Naive thymus-derived CD4-positive, alpha-beta T cell (primary cell): ENCODE data around the gene FANCE. TPM values are rescaled to one million over a fixed set of nuclear protein-coding genes. Genes with fewer than 3 reads are reported as not detected.

Experiments
- ATAC-seq: fragments of 150-1000 bp; cut with Tn5 transposase; 2 replicates; pipeline ENCODE4 v1.10.0; 2021; ENCODE audit warnings: mild to moderate bottlenecking, moderate library complexity
- CTCF ChIA-PET: fragments of 350-600 bp; sonication (Branson Sonifier 250); formaldehyde crosslinking; loops from one replicate; lab custom pipeline; 2021; ENCODE audit warnings: antibody characterized with exemption; lab: Charles Lee
- POLR2A ChIA-PET: fragments of 350-600 bp; sonication (Branson Sonifier 250); formaldehyde crosslinking; loops from one replicate; lab custom pipeline; 2021; ENCODE audit warnings: antibody characterized with exemption, inconsistent platforms; lab: Charles Lee
- DNase-seq, 9 donors: peaks; one replicate each; pipeline versions ENCODE4 v3.0.0 to v3.0.0-alpha.2; 2020 to 2022; ENCODE audit warnings: mixed read lengths in 1 of 9
- H3K27ac ChIP-seq: one replicate; pipeline ENCODE4 v1.7.0; 2013; ENCODE audit warnings: mild to moderate bottlenecking, low read depth, low read length, moderate library complexity
- H3K27me3 ChIP-seq, 2 donors: one replicate each; pipeline ENCODE4 v1.7.0; 2013; ENCODE audit warnings: low read length in 2 of 2, mild to moderate bottlenecking in 2 of 2, moderate library complexity in 2 of 2; ENCODE audit not compliant: control insufficient read depth in 2 of 2, insufficient read depth in 2 of 2
- H3K36me3 ChIP-seq, 3 experiments: 1 replicate in 2 of 3; 2 replicates in 1 of 3; pipeline ENCODE4 v1.7.0; 2013; ENCODE audit warnings: low read length in 3 of 3, mild to moderate bottlenecking in 3 of 3, moderate library complexity in 1 of 3; ENCODE audit not compliant: insufficient read depth in 3 of 3, control insufficient read depth in 2 of 3
- H3K4me1 ChIP-seq, 2 donors: one replicate each; pipeline ENCODE4 v1.7.0; 2013; ENCODE audit warnings: low read length in 2 of 2, mild to moderate bottlenecking in 2 of 2, moderate library complexity in 1 of 2; ENCODE audit not compliant: control insufficient read depth in 2 of 2, insufficient read depth in 2 of 2
- H3K4me3 ChIP-seq: 2 replicates; pipeline ENCODE4 v1.7.0; 2013; ENCODE audit warnings: mild to moderate bottlenecking, low read length
- H3K9me3 ChIP-seq, 3 experiments: 1 replicate in 2 of 3; 2 replicates in 1 of 3; pipeline ENCODE4 v1.7.0; 2013; ENCODE audit warnings: low read length in 3 of 3; ENCODE audit not compliant: control insufficient read depth in 2 of 3
- H3K27ac Mint-ChIP-seq, 9 donors: one replicate each; pipeline ENCODE4 v1.8.0; 2020 to 2022; ENCODE audit warnings: mixed read lengths in 9 of 9, mild to moderate bottlenecking in 8 of 9, moderate library complexity in 5 of 9, inconsistent platforms in 2 of 9
- H3K27me3 Mint-ChIP-seq, 5 donors: one replicate each; pipeline ENCODE4 v1.8.0; 2021 to 2022; ENCODE audit warnings: mixed read lengths in 5 of 5, mild to moderate bottlenecking in 1 of 5
- H3K36me3 Mint-ChIP-seq, 5 donors: one replicate each; pipeline ENCODE4 v1.8.0; 2020 to 2022; ENCODE audit warnings: mixed read lengths in 5 of 5, mild to moderate bottlenecking in 3 of 5, inconsistent platforms in 1 of 5
- H3K4me1 Mint-ChIP-seq, 7 donors: one replicate each; pipeline ENCODE4 v1.8.0; 2020 to 2022; ENCODE audit warnings: mixed read lengths in 7 of 7, mild to moderate bottlenecking in 3 of 7, inconsistent platforms in 1 of 7
- H3K4me3 Mint-ChIP-seq, 10 donors: one replicate each; pipeline ENCODE4 v1.8.0; 2020 to 2022; ENCODE audit warnings: mild to moderate bottlenecking in 10 of 10, mixed read lengths in 10 of 10, moderate library complexity in 6 of 10, inconsistent platforms in 2 of 10
- H3K9me3 Mint-ChIP-seq, 11 donors: one replicate each; pipeline ENCODE4 v1.8.0; 2020 to 2022; ENCODE audit warnings: mixed read lengths in 11 of 11, mild to moderate bottlenecking in 4 of 11, inconsistent platforms in 1 of 11, moderate library complexity in 1 of 11
- intact Hi-C, 2 donors: fragments of 100-400 bp; cut with micrococcal nuclease; formaldehyde crosslinking; loops; one replicate each; pipeline ENCODE4 v1.15.1; 2023
- polyA plus RNA-seq, 2 donors: library from polyadenylated mRNA; unstranded; fragments of 300-500 nt; fragmentation: Illumina TruSeq; gene quantifications; one replicate each; pipeline ENCODE4 v1.2.3, GENCODE V29; 2021
- total RNA-seq, 6 experiments: library from RNA in 5 of 6; stranded (reverse) in 5 of 6; gene quantifications; 1 replicate in 5 of 6; 2 replicates in 1 of 6; pipeline ENCODE4 v1.2.3 and lab custom pipeline; 2021 to 2026

FANCE gene
- total and polyA plus RNA-seq, 7 experiments from 2014 or later, result 3.1 to 12.0 (median 6.4) TPM

GRCh38 chr6:35481226-35481625 is 29.1 kb downstream of the FANCE start:
- Mint-ChIP-seq H3K4me3 (no peak overlapping the region), H3K27me3 (peaks cover 0 to 2% (median 0%) of the 10 kb centered on the region in 5 donors), H3K36me3 (no peaks in the 10 kb centered on the region), H3K27ac (peak overlapping the region in 1 of 9 donors; percentile 20), H3K9me3 (no peaks in the 10 kb centered on the region), H3K4me1 (peaks cover 0 to 4% (median 0%) of the 10 kb centered on the region in 7 donors)
- DNase-seq (no peak), ATAC-seq (no peak)
- no peaks in the 10 kb centered on the region for H3K27me3 ChIP-seq
- H3K4me3 ChIP-seq, result no peak overlapping the region
- no peaks in the 10 kb centered on the region for H3K4me1 ChIP-seq
- ChIA-PET CTCF (interaction anchor here (1.3 kb wide), 1 partner anchor 41 kb away, joined by 5 read pairs; no protein-coding TSS in a partner anchor), POLR2A (interaction anchor here (0.6 to 0.7 kb wide), 2 partner anchors 16 to 94 kb away, joined by 3 read pairs; no protein-coding TSS in a partner anchor)
- H3K27ac ChIP-seq, result no peak overlapping the region
- intact Hi-C loops, result no loop called here
- no peaks in the 10 kb centered on the region for H3K36me3 ChIP-seq
- H3K9me3 ChIP-seq, result no peaks in the 10 kb centered on the region

- peak overlapping the region in 1 of 9 donors; percentile 67 for H3K27ac Mint-ChIP-seq
- CTCF ChIA-PET, result interaction anchor here (1.1 to 1.7 kb wide), 2 partner anchors 10 to 185 kb away, joined by 3 to 4 read pairs; no protein-coding TSS in a partner anchor
Measured at GRCh38 chr6:35483062-35483461, 30.9 kb downstream of the FANCE start.

GRCh38 chr6:35483490-35483889 is 31.4 kb downstream of the FANCE start:
- no peaks in the 10 kb centered on the region for H3K36me3 ChIP-seq
- peaks cover 0 to 3% (median 0%) of the 10 kb centered on the region in 11 donors for H3K9me3 Mint-ChIP-seq
- no peak overlapping the region for H3K27ac ChIP-seq
- H3K27me3 Mint-ChIP-seq, result peaks cover 0 to 2% (median 0%) of the 10 kb centered on the region in 5 donors
- no peak overlapping the region for H3K27ac Mint-ChIP-seq
- H3K9me3 ChIP-seq, result no peaks in the 10 kb centered on the region
- no peak for DNase-seq
- intact Hi-C loops, result no loop called here
- no peaks in the 10 kb centered on the region for H3K27me3 ChIP-seq
- H3K4me1 Mint-ChIP-seq, result peaks cover 0 to 10% (median 0%) of the 10 kb centered on the region in 7 donors
- no peak for ATAC-seq
- no peak overlapping the region for H3K4me3 ChIP-seq
- no peaks in the 10 kb centered on the region for H3K36me3 Mint-ChIP-seq
- POLR2A ChIA-PET, result no interaction called here
- CTCF ChIA-PET, result interaction anchor here (1.7 kb wide), 1 partner anchor 10 kb away, joined by 4 read pairs; no protein-coding TSS in a partner anchor
- no peaks in the 10 kb centered on the region for H3K4me1 ChIP-seq
- H3K4me3 Mint-ChIP-seq, result no peak overlapping the region

More at GRCh38 chr6:35483062-35483461, 30.9 kb downstream of the FANCE start:
- H3K4me3 ChIP-seq, result no peak overlapping the region
- H3K27ac ChIP-seq, result no peak overlapping the region
- H3K36me3 ChIP-seq, result no peaks in the 10 kb centered on the region
- H3K27me3 ChIP-seq, result no peaks in the 10 kb centered on the region
- no peaks in the 10 kb centered on the region for H3K4me1 ChIP-seq
- Mint-ChIP-seq H3K36me3 (no peaks in the 10 kb centered on the region), H3K9me3 (peaks cover 0 to 3% (median 0%) of the 10 kb centered on the region in 11 donors), H3K4me1 (peaks cover 0 to 6% (median 0%) of the 10 kb centered on the region in 7 donors), H3K4me3 (no peak overlapping the region), H3K27me3 (peaks cover 0 to 2% (median 0%) of the 10 kb centered on the region in 5 donors)
- POLR2A ChIA-PET, result no interaction called here
- H3K9me3 ChIP-seq, result no peaks in the 10 kb centered on the region
- intact Hi-C loops, result no loop called here
- ATAC-seq (no peak), DNase-seq (no peak)

GRCh38 chr6:35483893-35484645 is 31.9 kb downstream of the FANCE start:
- Histone ChIP-seq H3K4me3 (no peak overlapping the region), H3K4me1 (no peaks in the 10 kb centered on the region), H3K27me3 (no peaks in the 10 kb centered on the region), H3K9me3 (no peaks in the 10 kb centered on the region), H3K36me3 (no peaks in the 10 kb centered on the region), H3K27ac (no peak overlapping the region)
- no peaks in the 10 kb centered on the region for H3K36me3 Mint-ChIP-seq
- intact Hi-C loops, result no loop called here
- POLR2A ChIA-PET, result no interaction called here
- ATAC-seq, result no peak
- H3K27ac Mint-ChIP-seq, result no peak overlapping the region
- CTCF ChIA-PET, result interaction anchor here (1.7 kb wide), 1 partner anchor 11 kb away, joined by 4 read pairs; no protein-coding TSS in a partner anchor
- H3K9me3 Mint-ChIP-seq, result peaks cover 0 to 3% (median 0%) of the 10 kb centered on the region in 11 donors
- H3K4me1 Mint-ChIP-seq, result peaks cover 0 to 10% (median 0%) of the 10 kb centered on the region in 7 donors
- no peak for DNase-seq
- H3K27me3 Mint-ChIP-seq, result peaks cover 0 to 2% (median 0%) of the 10 kb centered on the region in 5 donors
- H3K4me3 Mint-ChIP-seq, result no peak overlapping the region

GRCh38 chr6:35484921-35485392 is 32.8 kb downstream of the FANCE start:
- no peaks in the 10 kb centered on the region for H3K27me3 ChIP-seq
- H3K4me3 Mint-ChIP-seq, result no peak overlapping the region

GRCh38 chr6:35485402-35485877 is 33.3 kb downstream of the FANCE start:
- ChIA-PET POLR2A (no interaction called here), CTCF (no interaction called here)
- Mint-ChIP-seq H3K4me3 (no peak overlapping the region), H3K9me3 (peaks cover 0 to 3% (median 0%) of the 10 kb centered on the region in 11 donors), H3K27ac (no peak overlapping the region), H3K27me3 (peaks cover 0 to 2% (median 0%) of the 10 kb centered on the region in 5 donors), H3K36me3 (no peaks in the 10 kb centered on the region), H3K4me1 (peaks cover 0 to 10% (median 0%) of the 10 kb centered on the region in 7 donors)
- Histone ChIP-seq H3K27ac (no peak overlapping the region), H3K9me3 (no peaks in the 10 kb centered on the region), H3K36me3 (no peaks in the 10 kb centered on the region), H3K27me3 (no peaks in the 10 kb centered on the region), H3K4me1 (no peaks in the 10 kb centered on the region), H3K4me3 (no peak overlapping the region)
- ATAC-seq, result no peak
- DNase-seq, result no peak
- intact Hi-C loops, result no loop called here

More at GRCh38 chr6:35484921-35485392, 32.8 kb downstream of the FANCE start:
- Mint-ChIP-seq H3K4me1 (peaks cover 0 to 10% (median 0%) of the 10 kb centered on the region in 7 donors), H3K36me3 (no peaks in the 10 kb centered on the region), H3K27ac (no peak overlapping the region), H3K9me3 (peaks cover 0 to 3% (median 0%) of the 10 kb centered on the region in 11 donors), H3K27me3 (peaks cover 0 to 2% (median 0%) of the 10 kb centered on the region in 5 donors)
- Histone ChIP-seq H3K4me1 (no peaks in the 10 kb centered on the region), H3K36me3 (no peaks in the 10 kb centered on the region), H3K4me3 (no peak overlapping the region), H3K9me3 (no peaks in the 10 kb centered on the region), H3K27ac (no peak overlapping the region)
- intact Hi-C loops, result no loop called here
- CTCF ChIA-PET, result no interaction called here
- POLR2A ChIA-PET, result no interaction called here
- DNase-seq (no peak), ATAC-seq (no peak)
